Measurements from ENCODE around the gene PREB. TPM values are rescaled to one million over a fixed set of nuclear protein-coding genes. Genes with fewer than 3 reads are reported as not detected.

PREB gene
- total RNA-seq = 10 to 100 TPM; 50.8 to 65.3 TPM
- polyA plus RNA-seq (ENCODE audit: insufficient read length in 6 of 6) = 10 to 100 TPM; 34.3 to 45.7 (median 38.2) TPM
- long read RNA-seq, donor 1, transcript PREB-201 (9 exons, 2,166 nt) = major isoform, 6 of 6 reads
- long read RNA-seq, donor 1, partial matches to known transcripts = 0 of 6 reads
- long read RNA-seq, donor 1, other reads (novel, unspliced or antisense) = 0 of 6 reads
- long read RNA-seq, donor 2, transcript PREB-201 (9 exons, 2,166 nt) = major isoform, 5 of 25 reads
- long read RNA-seq, donor 2, partial matches to known transcripts = 20 of 25 reads
- long read RNA-seq, donor 2, other reads (novel, unspliced or antisense) = 0 of 25 reads
- long read RNA-seq, donor 3, transcript PREB-201 (9 exons, 2,166 nt) = major isoform, 12 of 12 reads
- long read RNA-seq, donor 3, partial matches to known transcripts = 0 of 12 reads
- long read RNA-seq, donor 3, other reads (novel, unspliced or antisense) = 0 of 12 reads
- long read RNA-seq, donor 4, transcript PREB-201 (9 exons, 2,166 nt) = major isoform, 36 of 50 reads
- long read RNA-seq, donor 4, partial matches to known transcripts = 4 of 50 reads
- long read RNA-seq, donor 4, other reads (novel, unspliced or antisense) = 10 of 50 reads
- long read RNA-seq, donor 5, transcript PREB-201 (9 exons, 2,166 nt) = major isoform, 12 of 15 reads
- long read RNA-seq, donor 5, partial matches to known transcripts = 0 of 15 reads
- long read RNA-seq, donor 5, other reads (novel, unspliced or antisense) = 0 of 15 reads
- long read RNA-seq, donor 6, transcript PREB-201 (9 exons, 2,166 nt) = major isoform, 9 of 9 reads
- long read RNA-seq, donor 6, partial matches to known transcripts = 0 of 9 reads
- long read RNA-seq, donor 6, other reads (novel, unspliced or antisense) = 0 of 9 reads
- long read RNA-seq, donor 7, transcript PREB-201 (9 exons, 2,166 nt) = major isoform, 11 of 11 reads
- long read RNA-seq, donor 7, partial matches to known transcripts = 0 of 11 reads
- long read RNA-seq, donor 7, other reads (novel, unspliced or antisense) = 0 of 11 reads
- long read RNA-seq, donor 8, transcript PREB-201 (9 exons, 2,166 nt) = major isoform, 10 of 10 reads
- long read RNA-seq, donor 8, partial matches to known transcripts = 0 of 10 reads
- long read RNA-seq, donor 8, other reads (novel, unspliced or antisense) = 0 of 10 reads
- long read RNA-seq, donor 9, partial matches to known transcripts = 0 of 1 reads
- long read RNA-seq, donor 9, other reads (novel, unspliced or antisense) = 0 of 1 reads
- long read RNA-seq, donor 10, transcript PREB-201 (9 exons, 2,166 nt) = major isoform, 70 of 106 reads
- long read RNA-seq, donor 10, partial matches to known transcripts = 7 of 106 reads
- long read RNA-seq, donor 10, other reads (novel, unspliced or antisense) = 28 of 106 reads
- long read RNA-seq, donor 11, transcript PREB-201 (9 exons, 2,166 nt) = major isoform, 11 of 11 reads
- long read RNA-seq, donor 11, partial matches to known transcripts = 0 of 11 reads
- long read RNA-seq, donor 11, other reads (novel, unspliced or antisense) = 0 of 11 reads
- long read RNA-seq, donor 12, partial matches to known transcripts = 0 of 4 reads
- long read RNA-seq, donor 12, other reads (novel, unspliced or antisense) = 0 of 4 reads

GRCh38 chr2:27133905-27134780 is at the start of gene PREB:
PREB (minus strand) TSS chr2:27134636; CDS start chr2:27134421, 215 bp downstream.
- H3K4me1 ChIP-seq = peaks cover 9 to 16% of the 10 kb centered on the region in 2 donors
- peak within 1 kb of the TSS; percentile 98 to 100 for H3K4me3 ChIP-seq
- peak within 1 kb of the TSS; percentile 82 to 90 for H3K27ac ChIP-seq
- DNase-seq (peak; percentile 94 to 100 (median 98)), ATAC-seq (peak; percentile 97)
- TF ChIP-seq CTCF (IDR thresholded peaks at IDR 0.05) = no peak
- H3K36me3 ChIP-seq = peaks cover 0 to 35% of the 10 kb centered on the region in 2 donors
- intact Hi-C loops (cut with DNase I) = no loop called here
- H3K9me3 ChIP-seq = no peaks in the 10 kb centered on the region
- no peaks in the 10 kb centered on the region for H3K27me3 ChIP-seq

- DNase-seq = peak in 1 of 4 donors; percentile 16
- peaks cover 0 to 12% of the 10 kb centered on the region in 2 donors for H3K27me3 ChIP-seq
- H3K4me1 ChIP-seq = no peaks in the 10 kb centered on the region
- TF ChIP-seq CTCF (IDR thresholded peaks at IDR 0.05) = no peak
- H3K9me3 ChIP-seq = no peaks in the 10 kb centered on the region
- H3K36me3 ChIP-seq = no peaks in the 10 kb centered on the region
- ATAC-seq = peak; percentile 11
- peak overlapping the region in 1 of 2 donors; percentile 44 for H3K27ac ChIP-seq
- H3K4me3 ChIP-seq = no peak overlapping the region
- intact Hi-C loops (cut with DNase I) = no loop called here
Measured at GRCh38 chr2:27184115-27184514, 49.7 kb upstream of the PREB start.

- H3K9me3 ChIP-seq = no peaks in the 10 kb centered on the region
- no peak overlapping the region for H3K4me3 ChIP-seq
- H3K4me1 ChIP-seq = no peaks in the 10 kb centered on the region
- peaks cover 0 to 21% of the 10 kb centered on the region in 2 donors for H3K27me3 ChIP-seq
- H3K36me3 ChIP-seq = no peaks in the 10 kb centered on the region
- peak overlapping the region in 1 of 2 donors; percentile 64 for H3K27ac ChIP-seq
- ATAC-seq (peak; percentile 17), DNase-seq (no peak)
- intact Hi-C loops (cut with DNase I) = no loop called here
- TF ChIP-seq CTCF (IDR thresholded peaks at IDR 0.05) = no peak
Measured at GRCh38 chr2:27182346-27182745, 47.9 kb upstream of the PREB start.

- DNase-seq = no peak
- Histone ChIP-seq H3K27me3 (peaks cover 0 to 21% of the 10 kb centered on the region in 2 donors), H3K4me1 (no peaks in the 10 kb centered on the region), H3K36me3 (no peaks in the 10 kb centered on the region), H3K9me3 (no peaks in the 10 kb centered on the region), H3K4me3 (no peak overlapping the region), H3K27ac (no peak overlapping the region)
- intact Hi-C loops (cut with DNase I) = no loop called here
- no peak for ATAC-seq
- TF ChIP-seq CTCF (IDR thresholded peaks at IDR 0.05) = no peak
Measured at GRCh38 chr2:27179344-27180000, 45.0 kb upstream of the PREB start.

All from left lung (tissue), 14 donors.